GM23338 (cell line): Measurements from ENCODE around the gene ANGPTL2. TPM values are rescaled to one million over a fixed set of nuclear protein-coding genes. Genes with fewer than 3 reads are reported as not detected.

Source experiments
- ATAC-seq: fragments of 200-7000 bp; cut with Tn5 transposase; 3 replicates; pipeline ENCODE4 v1.9.1; 2020
- DNase-seq: peaks from one replicate; pipeline ENCODE4 v3.0.0-alpha.2; 2015; ENCODE audit warnings: low spot score
- H2AFZ ChIP-seq: fragments of 200-600 bp; sonication (generic); 2 replicates; pipeline ENCODE4 v1.8.0; 2016; ENCODE audit warnings: antibody characterized with exemption, mild to moderate bottlenecking, moderate library complexity
- H3F3A ChIP-seq: fragments of 200-600 bp; sonication (generic); replicated peaks from 2 replicates; pipeline ENCODE4 v1.8.0; 2017; ENCODE audit warnings: antibody characterized with exemption, mixed run types, low read depth
- H3K27ac ChIP-seq: fragments of 200-600 bp; sonication (generic); 2 replicates; pipeline ENCODE4 v1.6.1; 2016; ENCODE audit warnings: low read depth
- H3K27me3 ChIP-seq: fragments of 200-600 bp; sonication (generic); 2 replicates; pipeline ENCODE4 v1.8.0; 2016; ENCODE audit warnings: mild to moderate bottlenecking, mixed run types, moderate library complexity; ENCODE audit not compliant: insufficient read depth
- H3K36me3 ChIP-seq: fragments of 200-600 bp; sonication (generic); 2 replicates; pipeline ENCODE4 v1.8.0; 2016; ENCODE audit warnings: mild to moderate bottlenecking; ENCODE audit not compliant: insufficient read depth
- H3K4me1 ChIP-seq: fragments of 200-600 bp; sonication (generic); 2 replicates; pipeline ENCODE4 v1.8.0; 2016; ENCODE audit warnings: mild to moderate bottlenecking, moderate library complexity; ENCODE audit not compliant: insufficient read depth
- H3K4me2 ChIP-seq: fragments of 200-600 bp; sonication (generic); 2 replicates; pipeline ENCODE4 v1.7.1; 2017; ENCODE audit warnings: mixed run types
- H3K4me3 ChIP-seq: fragments of 200-600 bp; sonication (generic); 2 replicates; pipeline ENCODE4 v1.6.1; 2016; ENCODE audit warnings: mixed run types
- H3K79me2 ChIP-seq: fragments of 200-600 bp; sonication (generic); replicated peaks from 2 replicates; pipeline ENCODE4 v1.8.0; 2017; ENCODE audit warnings: mild to moderate bottlenecking; ENCODE audit not compliant: insufficient read depth
- H3K9me2 ChIP-seq: fragments of 200-600 bp; sonication (generic); 2 replicates; pipeline ENCODE4 v1.8.0; 2017; ENCODE audit not compliant: insufficient read depth
- H4K20me1 ChIP-seq: fragments of 200-600 bp; sonication (generic); replicated peaks from 2 replicates; pipeline ENCODE4 v1.8.0; 2017; ENCODE audit warnings: mild to moderate bottlenecking; ENCODE audit not compliant: insufficient read depth
- H3K27ac Mint-ChIP-seq: 2 replicates; pipeline ENCODE4 v1.8.0; 2020; ENCODE audit warnings: inconsistent platforms, mild to moderate bottlenecking, moderate library complexity, mixed read lengths
- H3K27me3 Mint-ChIP-seq: 3 replicates; pipeline ENCODE4 v1.8.0; 2022; ENCODE audit warnings: low read depth, mild to moderate bottlenecking, moderate library complexity, mixed read lengths, inconsistent platforms; ENCODE audit not compliant: insufficient read depth, poor library complexity
- H3K36me3 Mint-ChIP-seq: 3 replicates; pipeline ENCODE4 v1.8.0; 2021; ENCODE audit warnings: low read depth, mild to moderate bottlenecking, inconsistent platforms, moderate library complexity, mixed read lengths
- H3K4me1 Mint-ChIP-seq: 3 replicates; pipeline ENCODE4 v1.8.0; 2020; ENCODE audit warnings: mild to moderate bottlenecking, inconsistent platforms, mixed read lengths
- H3K4me3 Mint-ChIP-seq: 3 replicates; pipeline ENCODE4 v1.8.0; 2021; ENCODE audit warnings: moderate library complexity, mild to moderate bottlenecking, inconsistent platforms, mixed read lengths
- H3K9me3 Mint-ChIP-seq: 3 replicates; pipeline ENCODE4 v1.8.0; 2020; ENCODE audit warnings: moderate library complexity, mild to moderate bottlenecking, inconsistent platforms, mixed read lengths
- CREB1 ChIP-seq: fragments of 250-450 bp; sonication (Bioruptor Pico); IDR thresholded peaks from 2 replicates; pipeline ENCODE4 v1.5.0; 2020; ENCODE audit warnings: low read depth, mild to moderate bottlenecking, moderate library complexity
- CTCF ChIP-seq, 2 experiments: fragments of 200-600 bp in 1 of 2; sonication (generic) in 1 of 2; conservative IDR thresholded peaks; 2 replicates each; pipeline versions ENCODE4 v1.5.1 to v1.6.1; 2016 to 2017; ENCODE audit warnings: antibody characterized with exemption in 2 of 2, low read depth in 2 of 2, mild to moderate bottlenecking in 2 of 2, moderate library complexity in 1 of 2
- ETS1 ChIP-seq: IDR thresholded peaks from 2 replicates; pipeline ENCODE4 v1.6.1; 2016; ENCODE audit warnings: antibody characterized with exemption
- EZH2 ChIP-seq: fragments of 200-600 bp; sonication (generic); IDR thresholded peaks from one replicate; pipeline ENCODE4 v1.8.0; 2017; ENCODE audit warnings: antibody characterized with exemption, mild to moderate bottlenecking, low read depth; ENCODE audit not compliant: unreplicated experiment
- JUNB ChIP-seq: IDR thresholded peaks from one replicate; pipeline ENCODE4 v1.6.1; 2016; ENCODE audit warnings: antibody characterized with exemption; ENCODE audit not compliant: unreplicated experiment
- POLR2AphosphoS5 ChIP-seq: IDR thresholded peaks from 2 replicates; pipeline ENCODE4 v1.6.1; 2016; ENCODE audit warnings: antibody characterized with exemption, low read depth
- REST ChIP-seq: IDR thresholded peaks from one replicate; pipeline ENCODE4 v1.6.1; 2018; ENCODE audit warnings: antibody characterized with exemption; ENCODE audit not compliant: unreplicated experiment
- STAT1 ChIP-seq: IDR thresholded peaks from one replicate; pipeline ENCODE4 v1.6.1; 2016; ENCODE audit warnings: antibody characterized with exemption; ENCODE audit not compliant: unreplicated experiment
- ZNF114 ChIP-seq: fragments of 250-450 bp; sonication (Bioruptor Pico); IDR thresholded peaks from 2 replicates; pipeline ENCODE4 v1.5.0; 2020; ENCODE audit warnings: mild to moderate bottlenecking, moderate library complexity
- ZNF331 ChIP-seq: fragments of 250-450 bp; sonication (Bioruptor Pico); IDR thresholded peaks from 2 replicates; pipeline ENCODE4 v1.5.0; 2020; ENCODE audit warnings: low read depth, mild to moderate bottlenecking, moderate library complexity
- ZNF462 ChIP-seq: fragments of 250-450 bp; sonication (Bioruptor Pico); IDR thresholded peaks from 2 replicates; pipeline ENCODE4 v1.5.0; 2020; ENCODE audit warnings: mild to moderate bottlenecking, moderate library complexity
- polyA plus RNA-seq: library from polyadenylated mRNA; unstranded; fragments of >200 nt; fragmentation: Nextera tagmentation; extraction: Ambion mirVana; gene quantifications from 2 replicates; pipeline ENCODE4 v1.2.1, GENCODE V29; 2016
- total RNA-seq: library from RNA; depleted of rRNA; stranded (reverse); fragments of >200 nt; shearing (Covaris generic); gene quantifications from 2 replicates; pipeline ENCODE4 v1.2.3, GENCODE V29; 2014

Gene ANGPTL2
- total and polyA plus RNA-seq, 2 experiments from 2014 or later: 2.9 to 5.2 TPM

GRCh38 chr9:127130235-127130634 is 7.8 kb upstream of the ANGPTL2 start:
- Mint-ChIP-seq H3K27me3 (peaks cover 7% of the 10 kb centered on the region), H3K27ac (no peak overlapping the region), H3K9me3 (no peaks in the 10 kb centered on the region), H3K4me1 (peaks cover 37% of the 10 kb centered on the region), H3K36me3 (no peaks in the 10 kb centered on the region), H3K4me3 (no peak overlapping the region)
- peaks cover 4% of the 10 kb centered on the region for H4K20me1 ChIP-seq
- no peak for ATAC-seq
- H3K36me3 ChIP-seq: no peaks in the 10 kb centered on the region
- no peak overlapping the region for H2AFZ ChIP-seq
- H3K27ac ChIP-seq: no peak overlapping the region
- H3K4me2 ChIP-seq: no peak overlapping the region
- no peak overlapping the region for H3K4me3 ChIP-seq
- peaks cover 24% of the 10 kb centered on the region for H3K4me1 ChIP-seq
- H3K9me2 ChIP-seq: no peaks in the 10 kb centered on the region
- H3K79me2 ChIP-seq: no peaks in the 10 kb centered on the region
- no peaks in the 10 kb centered on the region for H3K27me3 ChIP-seq
- no peak for DNase-seq
- TF ChIP-seq ZNF331 (CRISPR knock-in tag) (no peak), POLR2AphosphoS5 (no peak), ETS1 (no peak), CREB1 (CRISPR knock-in tag) (no peak), STAT1 (no peak)
- H3F3A ChIP-seq: no peaks in the 10 kb centered on the region

GRCh38 chr9:127129718-127130085 is 7.3 kb upstream of the ANGPTL2 start:
- Histone ChIP-seq H3K4me2 (no peak overlapping the region), H3K4me1 (peaks cover 24% of the 10 kb centered on the region), H3K4me3 (no peak overlapping the region), H3K27ac (no peak overlapping the region), H3K9me2 (no peaks in the 10 kb centered on the region), H2AFZ (no peak overlapping the region), H3K36me3 (no peaks in the 10 kb centered on the region), H3F3A (no peaks in the 10 kb centered on the region), H4K20me1 (peaks cover 4% of the 10 kb centered on the region), H3K27me3 (no peaks in the 10 kb centered on the region), H3K79me2 (no peaks in the 10 kb centered on the region)
- no peak for ATAC-seq
- no peak overlapping the region for H3K4me3 Mint-ChIP-seq
- peaks cover 36% of the 10 kb centered on the region for H3K4me1 Mint-ChIP-seq
- H3K9me3 Mint-ChIP-seq: no peaks in the 10 kb centered on the region
- no peak for TF ChIP-seq JUNB
- TF ChIP-seq ZNF114 (CRISPR knock-in tag): no peak
- no peak for TF ChIP-seq CTCF (conservative IDR thresholded peaks at IDR 0.05; ENCODE audit: low read depth in 2 of 2)
- TF ChIP-seq REST: no peak
- no peak for TF ChIP-seq ZNF462 (CRISPR knock-in tag)
- no peak for TF ChIP-seq EZH2
- H3K27me3 Mint-ChIP-seq: peaks cover 4% of the 10 kb centered on the region
- no peaks in the 10 kb centered on the region for H3K36me3 Mint-ChIP-seq
- DNase-seq: no peak
- no peak overlapping the region for H3K27ac Mint-ChIP-seq
